ENCODE measurements around the gene ROR1. TPM values are rescaled to one million over a fixed set of nuclear protein-coding genes. Genes with fewer than 3 reads are reported as not detected.

Gene ROR1
- total and polyA plus RNA-seq, 2 of the 13 experiments (the other 11 are each of a cell fraction or from before 2014, with no cell fraction given): 0.58 to 2.3 TPM

DNA sequence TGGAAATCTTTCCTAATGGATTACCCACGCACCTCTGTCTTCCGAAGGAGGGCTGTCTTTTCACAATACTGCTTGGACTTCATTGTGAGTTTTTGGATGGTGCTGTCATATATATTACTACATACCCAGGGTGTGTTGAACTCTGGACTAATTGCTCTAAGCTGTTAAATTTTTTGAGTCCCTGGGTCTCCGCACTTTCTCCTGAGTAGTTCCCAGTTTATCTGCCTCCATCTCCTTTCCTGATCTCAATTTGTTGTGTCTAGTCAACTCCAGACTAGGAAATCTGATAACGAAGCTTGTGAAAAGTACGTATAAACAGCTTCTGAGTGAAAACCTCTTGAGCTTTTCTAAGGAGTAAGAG lies 211.1 kb downstream of the ROR1 start (continued):
- no peak for TF ChIP-seq ATF7 (IDR thresholded peaks at IDR 0.05)
- TF ChIP-seq ATF7 (CRISPR knock-in tag; IDR thresholded peaks at IDR 0.05): no peak
- no peak for TF ChIP-seq GATAD1 (CRISPR knock-in tag; IDR thresholded peaks at IDR 0.05)
- TF ChIP-seq, protein P1, sequence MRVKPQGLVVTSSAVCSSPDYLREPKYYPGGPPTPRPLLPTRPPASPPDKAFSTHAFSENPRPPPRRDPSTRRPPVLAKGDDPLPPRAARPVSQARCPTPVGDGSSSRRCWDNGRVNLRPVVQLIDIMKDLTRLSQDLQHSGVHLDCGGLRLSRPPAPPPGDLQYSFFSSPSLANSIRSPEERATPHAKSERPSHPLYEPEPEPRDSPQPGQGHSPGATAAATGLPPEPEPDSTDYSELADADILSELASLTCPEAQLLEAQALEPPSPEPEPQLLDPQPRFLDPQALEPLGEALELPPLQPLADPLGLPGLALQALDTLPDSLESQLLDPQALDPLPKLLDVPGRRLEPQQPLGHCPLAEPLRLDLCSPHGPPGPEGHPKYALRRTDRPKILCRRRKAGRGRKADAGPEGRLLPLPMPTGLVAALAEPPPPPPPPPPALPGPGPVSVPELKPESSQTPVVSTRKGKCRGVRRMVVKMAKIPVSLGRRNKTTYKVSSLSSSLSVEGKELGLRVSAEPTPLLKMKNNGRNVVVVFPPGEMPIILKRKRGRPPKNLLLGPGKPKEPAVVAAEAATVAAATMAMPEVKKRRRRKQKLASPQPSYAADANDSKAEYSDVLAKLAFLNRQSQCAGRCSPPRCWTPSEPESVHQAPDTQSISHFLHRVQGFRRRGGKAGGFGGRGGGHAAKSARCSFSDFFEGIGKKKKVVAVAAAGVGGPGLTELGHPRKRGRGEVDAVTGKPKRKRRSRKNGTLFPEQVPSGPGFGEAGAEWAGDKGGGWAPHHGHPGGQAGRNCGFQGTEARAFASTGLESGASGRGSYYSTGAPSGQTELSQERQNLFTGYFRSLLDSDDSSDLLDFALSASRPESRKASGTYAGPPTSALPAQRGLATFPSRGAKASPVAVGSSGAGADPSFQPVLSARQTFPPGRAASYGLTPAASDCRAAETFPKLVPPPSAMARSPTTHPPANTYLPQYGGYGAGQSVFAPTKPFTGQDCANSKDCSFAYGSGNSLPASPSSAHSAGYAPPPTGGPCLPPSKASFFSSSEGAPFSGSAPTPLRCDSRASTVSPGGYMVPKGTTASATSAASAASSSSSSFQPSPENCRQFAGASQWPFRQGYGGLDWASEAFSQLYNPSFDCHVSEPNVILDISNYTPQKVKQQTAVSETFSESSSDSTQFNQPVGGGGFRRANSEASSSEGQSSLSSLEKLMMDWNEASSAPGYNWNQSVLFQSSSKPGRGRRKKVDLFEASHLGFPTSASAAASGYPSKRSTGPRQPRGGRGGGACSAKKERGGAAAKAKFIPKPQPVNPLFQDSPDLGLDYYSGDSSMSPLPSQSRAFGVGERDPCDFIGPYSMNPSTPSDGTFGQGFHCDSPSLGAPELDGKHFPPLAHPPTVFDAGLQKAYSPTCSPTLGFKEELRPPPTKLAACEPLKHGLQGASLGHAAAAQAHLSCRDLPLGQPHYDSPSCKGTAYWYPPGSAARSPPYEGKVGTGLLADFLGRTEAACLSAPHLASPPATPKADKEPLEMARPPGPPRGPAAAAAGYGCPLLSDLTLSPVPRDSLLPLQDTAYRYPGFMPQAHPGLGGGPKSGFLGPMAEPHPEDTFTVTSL (CRISPR knock-in tag; IDR thresholded peaks at IDR 0.05; ENCODE audit: borderline replicate concordance): no peak
- no peak for TF ChIP-seq MZF1 (CRISPR knock-in tag; IDR thresholded peaks at IDR 0.05; ENCODE audit: borderline replicate concordance)

DNA sequence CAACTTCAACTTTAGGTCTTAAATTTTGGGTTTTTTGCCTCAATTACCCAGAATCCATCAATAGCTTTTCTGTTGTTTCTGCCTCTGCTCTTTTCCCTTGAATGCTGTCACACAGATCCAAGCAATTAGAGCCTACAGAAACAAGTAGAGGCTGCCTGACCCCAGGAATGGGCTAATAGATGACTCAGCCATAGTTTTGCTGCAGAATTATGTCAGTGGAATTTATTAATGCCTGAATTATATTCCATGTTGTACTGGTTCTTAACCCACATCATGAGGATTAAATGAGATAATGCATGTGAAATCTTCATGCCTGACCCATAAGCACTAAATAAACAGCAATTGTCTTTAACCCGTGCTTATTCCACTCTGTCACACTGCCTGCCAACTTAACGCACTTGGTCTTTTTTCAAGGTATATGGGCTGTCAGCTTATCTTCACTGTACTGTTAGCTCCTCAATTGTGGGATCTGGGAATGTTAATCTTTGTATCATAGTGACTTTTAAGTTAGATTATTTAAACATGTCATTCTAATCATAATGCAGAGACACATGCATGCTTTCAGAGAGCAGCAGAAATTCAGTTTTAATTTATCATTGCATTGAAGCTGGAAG lies 213.3 kb downstream of the ROR1 start:
- no TSS peak for BruUV-seq (replicated peaks)
- ATAC-seq: no peak
- Histone ChIP-seq H3K4me2 (ENCODE audit: low read depth, low read length) (no peak overlapping the region), H3K27me3 (ENCODE audit: control insufficient read depth in 1 of 2, insufficient read depth in 2 of 2, low read length in 2 of 2) (no peaks in the 10 kb centered on the region), H3K27ac (ENCODE audit: extremely low read length, insufficient read depth, low read length) (no peak overlapping the region), H3K79me2 (ENCODE audit: insufficient read depth, low read length) (no peaks in the 10 kb centered on the region), H3K4me1 (ENCODE audit: insufficient read depth, low read length) (no peaks in the 10 kb centered on the region), H3K4me3 (replicated peaks in 1 of 3; ENCODE audit: insufficient read depth in 1 of 3, low read depth in 2 of 3, low read length in 3 of 3) (no peak overlapping the region), H3K9me3 (ENCODE audit: low read length) (no peaks in the 10 kb centered on the region), H4K20me1 (ENCODE audit: insufficient read depth, low read length) (no peaks in the 10 kb centered on the region), H3K36me3 (replicated peaks in 1 of 2; ENCODE audit: control insufficient read depth in 1 of 2, insufficient read depth in 2 of 2, low read length in 2 of 2) (no peaks in the 10 kb centered on the region), H3K9ac (ENCODE audit: insufficient read depth, low read depth, low read length) (no peak overlapping the region), H2AFZ (ENCODE audit: low read length) (no peak overlapping the region)
- in situ Hi-C loops (cut with HindIII; ENCODE audit: extremely low pct_ligation_motif_present, low pct_unique_long_range_greater_than_20kb): no loop called here
- intact Hi-C loops (cut with micrococcal nuclease; ENCODE audit: unreplicated experiment): no loop called here
- ChIA-PET CTCF (ENCODE audit: low intra/inter-chr PET ratio, low total read pairs) (no interaction called here), POLR2A (no interaction called here)
- no peak for DNase-seq (ENCODE audit: low spot score)
- no peak for FAIRE-seq
- TF ChIP-seq HNRNPH1 (optimal IDR thresholded peaks at IDR 0.05; ENCODE audit: low read depth, low read length): no peak
- TF ChIP-seq MTF2 (CRISPR knock-in tag; IDR thresholded peaks at IDR 0.05; ENCODE audit: borderline replicate concordance): no peak
- TF ChIP-seq XRCC5 (optimal IDR thresholded peaks at IDR 0.05; ENCODE audit: low read length): no peak
- TF ChIP-seq, protein P2, sequence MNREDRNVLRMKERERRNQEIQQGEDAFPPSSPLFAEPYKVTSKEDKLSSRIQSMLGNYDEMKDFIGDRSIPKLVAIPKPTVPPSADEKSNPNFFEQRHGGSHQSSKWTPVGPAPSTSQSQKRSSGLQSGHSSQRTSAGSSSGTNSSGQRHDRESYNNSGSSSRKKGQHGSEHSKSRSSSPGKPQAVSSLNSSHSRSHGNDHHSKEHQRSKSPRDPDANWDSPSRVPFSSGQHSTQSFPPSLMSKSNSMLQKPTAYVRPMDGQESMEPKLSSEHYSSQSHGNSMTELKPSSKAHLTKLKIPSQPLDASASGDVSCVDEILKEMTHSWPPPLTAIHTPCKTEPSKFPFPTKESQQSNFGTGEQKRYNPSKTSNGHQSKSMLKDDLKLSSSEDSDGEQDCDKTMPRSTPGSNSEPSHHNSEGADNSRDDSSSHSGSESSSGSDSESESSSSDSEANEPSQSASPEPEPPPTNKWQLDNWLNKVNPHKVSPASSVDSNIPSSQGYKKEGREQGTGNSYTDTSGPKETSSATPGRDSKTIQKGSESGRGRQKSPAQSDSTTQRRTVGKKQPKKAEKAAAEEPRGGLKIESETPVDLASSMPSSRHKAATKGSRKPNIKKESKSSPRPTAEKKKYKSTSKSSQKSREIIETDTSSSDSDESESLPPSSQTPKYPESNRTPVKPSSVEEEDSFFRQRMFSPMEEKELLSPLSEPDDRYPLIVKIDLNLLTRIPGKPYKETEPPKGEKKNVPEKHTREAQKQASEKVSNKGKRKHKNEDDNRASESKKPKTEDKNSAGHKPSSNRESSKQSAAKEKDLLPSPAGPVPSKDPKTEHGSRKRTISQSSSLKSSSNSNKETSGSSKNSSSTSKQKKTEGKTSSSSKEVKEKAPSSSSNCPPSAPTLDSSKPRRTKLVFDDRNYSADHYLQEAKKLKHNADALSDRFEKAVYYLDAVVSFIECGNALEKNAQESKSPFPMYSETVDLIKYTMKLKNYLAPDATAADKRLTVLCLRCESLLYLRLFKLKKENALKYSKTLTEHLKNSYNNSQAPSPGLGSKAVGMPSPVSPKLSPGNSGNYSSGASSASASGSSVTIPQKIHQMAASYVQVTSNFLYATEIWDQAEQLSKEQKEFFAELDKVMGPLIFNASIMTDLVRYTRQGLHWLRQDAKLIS (CRISPR knock-in tag; IDR thresholded peaks at IDR 0.05): no peak
- TF ChIP-seq U2AF1 (optimal IDR thresholded peaks at IDR 0.05; ENCODE audit: low read depth, low read length): no peak
- no peak for TF ChIP-seq ZNF34 (CRISPR knock-in tag; IDR thresholded peaks at IDR 0.05; ENCODE audit: borderline replicate concordance)
- no peak for TF ChIP-seq U2AF2 (IDR thresholded peaks at IDR 0.05; ENCODE audit: low read depth, low read length)
- no peak for TF ChIP-seq ATF7-NPFF (CRISPR knock-in tag; IDR thresholded peaks at IDR 0.05; ENCODE audit: low read depth)
- TF ChIP-seq HOXA3 (CRISPR knock-in tag; IDR thresholded peaks at IDR 0.05): no peak
- TF ChIP-seq ZNF557 (CRISPR knock-in tag; IDR thresholded peaks at IDR 0.05): no peak
- 86% methylated on average over 2 of the region's 2 CpGs for WGBS (ENCODE audit: low lambda C conversion rate)

Measured in HepG2 (cell line).